Left forelimb (tissue), 1 donor: ENCODE data around the gene ZNF831.

Experiments used
- DNase-seq: peaks from one replicate; pipeline ENCODE4 v3.0.0-alpha.2; 2018; ENCODE audit warnings: low spot score

ZNF831 gene

DNA sequence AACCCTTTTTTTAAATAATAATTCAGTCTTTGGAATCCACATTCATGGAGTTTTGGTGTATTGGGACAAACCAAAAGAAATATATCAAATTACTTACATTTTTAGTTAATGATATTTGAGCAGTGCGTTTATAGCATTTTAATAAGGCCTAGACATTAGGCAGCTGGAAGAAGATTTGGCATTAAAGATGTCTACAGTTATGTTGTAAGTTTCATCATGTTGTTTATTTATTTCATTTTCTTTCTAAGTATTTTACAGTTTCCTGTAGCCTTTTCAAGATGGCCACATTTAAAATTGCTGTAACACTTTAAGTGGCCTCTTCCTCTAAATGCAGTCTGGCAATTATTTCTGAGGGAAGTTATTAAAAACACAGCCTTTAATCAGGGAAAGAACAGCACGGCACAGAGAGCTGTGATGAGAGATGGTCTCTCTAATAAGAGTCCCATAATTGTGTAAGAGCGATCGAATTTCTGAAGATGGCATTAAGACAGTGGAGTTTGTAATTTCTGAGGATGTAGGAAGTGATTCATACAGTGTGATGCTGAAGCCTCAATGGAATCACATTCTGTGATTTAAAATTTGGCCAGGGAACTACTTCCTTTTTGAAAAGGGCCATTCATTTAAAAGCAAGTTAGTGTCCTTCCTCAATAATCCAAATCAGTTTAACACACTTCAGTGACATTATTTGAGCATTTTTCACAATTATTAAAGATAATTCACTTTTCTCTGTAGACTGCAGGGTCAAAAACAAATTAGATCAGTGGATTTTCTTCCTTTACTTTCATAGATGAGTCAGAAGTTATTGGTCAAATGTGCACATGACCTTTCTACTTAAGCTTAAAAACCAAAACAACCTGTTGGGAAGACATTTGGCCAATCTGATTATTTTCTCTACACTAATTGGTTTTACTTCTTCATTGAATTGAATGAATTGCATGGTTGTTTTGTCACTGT is 84.4 kb downstream of the ZNF831 start:
- no peak for DNase-seq

DNA sequence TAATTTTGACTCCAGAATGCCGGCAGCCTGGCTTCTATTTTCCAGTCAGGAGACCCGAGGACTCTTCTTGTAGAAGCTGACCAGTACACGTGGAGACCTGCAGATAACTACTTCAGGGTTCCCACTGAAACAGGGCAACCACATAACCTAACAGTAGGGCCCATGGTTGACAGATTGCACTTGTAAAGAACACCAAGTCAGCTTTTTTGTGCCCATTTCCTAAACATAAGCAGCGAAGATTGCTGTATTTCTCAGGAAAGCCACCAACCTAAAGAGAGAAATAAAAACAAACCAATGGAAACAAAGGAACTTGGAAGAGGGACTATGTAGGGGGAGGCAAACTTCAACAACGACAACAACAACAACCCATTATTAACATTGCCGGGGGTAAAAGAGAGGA is 86.7 kb downstream of the ZNF831 start:
- DNase-seq = no peak

- DNase-seq = no peak
Measured at GRCh38 chr20:59253325-59253724, 89.7 kb downstream of the ZNF831 start.

- no peak for DNase-seq
Measured at GRCh38 chr20:59253779-59254319, 90.2 kb downstream of the ZNF831 start.

- no peak for DNase-seq
Measured at GRCh38 chr20:59255256-59255655, 91.6 kb downstream of the ZNF831 start.

- DNase-seq = no peak
Measured at GRCh38 chr20:59258221-59258621, 94.6 kb downstream of the ZNF831 start.

GRCh38 chr20:59259946-59260345 is 96.3 kb downstream of the ZNF831 start:
- no peak for DNase-seq

- no peak for DNase-seq
Measured at GRCh38 chr20:59265298-59265697, 101.7 kb downstream of the ZNF831 start.

- no peak for DNase-seq
Measured at GRCh38 chr20:59268870-59269269, 105.2 kb downstream of the ZNF831 start.

- DNase-seq = no peak
Measured at GRCh38 chr20:59269411-59270025, 105.9 kb downstream of the ZNF831 start.

- no peak for DNase-seq
Measured at GRCh38 chr20:59270380-59270779, 106.8 kb downstream of the ZNF831 start.

GRCh38 chr20:59273739-59274357 is 110.2 kb downstream of the ZNF831 start:
- no peak for DNase-seq

DNA sequence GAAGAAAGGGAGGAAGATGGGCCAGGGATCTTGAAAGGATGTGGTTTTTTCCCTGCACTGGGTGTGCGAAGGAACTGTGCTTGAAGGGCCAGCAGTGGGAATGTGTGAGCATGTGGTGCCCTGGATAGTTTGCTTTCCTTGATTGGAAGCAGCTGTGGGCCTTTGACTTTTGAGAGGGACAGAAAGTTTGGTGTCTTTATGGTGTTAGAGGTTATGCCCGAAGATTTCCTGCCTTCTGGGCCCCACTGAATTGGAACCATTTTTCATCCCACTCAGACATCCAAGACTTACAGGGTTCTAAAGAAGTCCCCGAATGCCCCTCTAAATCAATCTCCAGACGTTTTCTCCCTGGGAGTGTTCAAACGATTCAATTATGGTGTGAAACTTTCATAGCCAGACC is 113.3 kb downstream of the ZNF831 start:
- no peak for DNase-seq

GRCh38 chr20:59284470-59284869 is 120.8 kb downstream of the ZNF831 start:
- no peak for DNase-seq

GRCh38 chr20:59289994-59290393 is 126.4 kb downstream of the ZNF831 start:
- DNase-seq = no peak

GRCh38 chr20:59291740-59292383 is 128.2 kb downstream of the ZNF831 start:
- DNase-seq = no peak

GRCh38 chr20:59295531-59295930 is 131.9 kb downstream of the ZNF831 start:
- no peak for DNase-seq

DNA sequence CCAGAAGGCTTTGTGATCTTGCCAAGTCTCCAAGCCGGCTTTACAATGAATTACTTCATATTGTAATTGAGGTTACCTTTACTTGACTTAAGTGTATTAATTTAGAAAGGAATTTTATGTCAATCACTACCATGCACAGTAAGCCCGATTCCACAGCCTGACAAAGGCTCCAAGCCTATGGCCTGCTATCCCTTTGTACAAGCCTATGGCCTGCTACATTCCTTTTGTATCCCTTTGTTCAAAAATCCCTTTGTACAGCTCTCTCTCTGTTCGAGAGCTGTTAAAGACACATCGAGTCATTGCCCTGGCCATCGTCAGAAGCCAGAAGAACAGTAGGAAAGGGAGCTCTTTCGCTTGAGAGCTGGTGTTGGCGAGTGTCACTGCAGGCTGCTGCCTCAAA is 134.1 kb downstream of the ZNF831 start:
- DNase-seq = no peak

DNA sequence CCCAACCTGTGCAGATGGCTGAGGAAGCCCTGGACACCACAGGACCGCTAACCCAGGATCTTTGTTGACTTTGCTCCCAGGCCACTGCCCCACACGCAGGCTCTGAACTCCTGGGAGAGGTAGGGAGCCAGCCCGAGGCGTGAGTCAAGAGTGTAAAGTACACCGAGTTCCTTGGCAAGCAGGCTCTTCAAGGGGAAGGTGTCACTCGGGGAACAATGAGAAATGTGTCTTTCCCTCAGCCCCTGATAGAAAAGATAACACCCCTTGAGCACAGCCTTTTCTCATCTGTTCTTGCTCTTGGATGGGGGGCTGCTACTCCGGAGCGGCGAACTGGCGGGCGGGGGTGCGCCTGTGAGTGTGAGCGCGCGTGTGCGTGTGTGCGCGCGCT is 136.3 kb downstream of the ZNF831 start:
- DNase-seq = no peak

DNA sequence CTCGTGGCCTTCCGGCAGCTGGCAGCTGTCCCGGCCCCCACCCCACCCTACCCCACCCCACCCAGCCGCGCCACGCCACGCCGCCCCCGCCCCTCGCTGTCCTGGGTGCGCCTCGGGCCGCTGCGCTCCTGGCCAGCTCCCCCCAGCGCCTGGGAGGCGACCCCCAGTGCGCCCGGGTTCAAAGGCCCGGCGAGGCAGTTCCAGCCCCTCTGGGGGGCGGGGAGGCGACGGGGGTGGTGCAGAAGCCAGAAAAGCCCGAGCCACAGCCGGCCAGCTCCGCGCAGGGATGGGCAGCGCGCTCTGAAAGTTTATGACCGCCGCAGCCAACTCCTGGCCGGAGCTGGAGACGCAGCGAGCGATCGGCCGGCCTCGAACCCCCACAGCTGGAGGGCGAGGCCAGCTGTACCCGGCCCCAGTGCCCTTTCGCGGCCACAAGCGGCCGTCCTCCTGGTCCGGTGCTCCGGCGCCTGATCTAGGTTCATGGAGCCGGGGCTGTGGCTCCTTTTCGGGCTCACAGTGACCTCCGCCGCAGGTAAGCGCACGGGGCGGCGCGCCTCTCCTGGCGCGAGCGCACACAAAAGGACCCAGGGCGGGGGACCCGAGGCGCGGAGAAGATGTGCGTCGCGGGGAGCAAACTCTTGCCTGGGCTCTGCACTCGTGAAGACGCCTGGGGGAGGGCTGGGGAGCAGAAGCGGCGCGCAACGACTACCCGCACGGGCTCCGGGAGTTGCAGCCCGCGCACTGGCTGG is 136.9 kb downstream of the ZNF831 start, which contains the start of gene EDN3:
Gene EDN3, plus strand, starts transcription at position 279 of the 749 bp plus-strand sequence. Its CDS starts 202 bp downstream, at position 481.
- DNase-seq = no peak

DNA sequence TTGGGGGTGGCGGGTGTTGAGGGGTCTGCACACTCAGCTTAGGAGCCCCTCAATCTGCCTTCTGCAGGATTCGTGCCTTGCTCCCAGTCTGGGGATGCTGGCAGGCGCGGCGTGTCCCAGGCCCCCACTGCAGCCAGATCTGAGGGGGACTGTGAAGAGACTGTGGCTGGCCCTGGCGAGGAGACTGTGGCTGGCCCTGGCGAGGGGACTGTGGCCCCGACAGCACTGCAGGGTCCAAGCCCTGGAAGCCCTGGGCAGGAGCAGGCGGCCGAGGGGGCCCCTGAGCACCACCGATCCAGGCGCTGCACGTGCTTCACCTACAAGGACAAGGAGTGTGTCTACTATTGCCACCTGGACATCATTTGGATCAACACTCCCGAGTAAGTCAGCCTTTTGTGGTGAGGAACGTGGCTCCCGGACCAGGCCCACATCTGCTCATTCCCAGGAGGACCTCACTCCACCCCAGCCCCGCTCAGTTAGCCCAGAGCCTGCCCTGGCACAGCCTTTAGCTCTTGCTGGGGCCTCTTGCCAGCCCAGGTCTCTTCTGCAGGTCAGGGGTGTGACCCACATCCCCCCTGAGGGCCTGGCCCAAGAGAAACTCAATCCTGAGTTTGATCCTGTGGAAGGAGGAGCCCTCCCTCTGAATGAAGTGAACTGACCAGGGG is 137.9 kb downstream of the ZNF831 start:
- DNase-seq = no peak
